ENCODE results near the gene EEF1G. TPM values are rescaled to one million over a fixed set of nuclear protein-coding genes. Genes with fewer than 3 reads are reported as not detected.
"Not testable (repeated sequence)": the region's sequence is repeated elsewhere in the genome, so short reads cannot be mapped to it uniquely, and the experiment has no call there.

Gene EEF1G
- total RNA-seq, 2 experiments from 2014 or later = 991 to 999 TPM

- Mint-ChIP-seq H3K36me3 (ENCODE audit: low read depth) (peaks cover 61% of the 10 kb centered on the region), H3K4me1 (peaks cover 65% of the 10 kb centered on the region), H3K9me3 (no peaks in the 10 kb centered on the region), H3K27ac (peak within 1 kb of the TSS; percentile 96), H3K4me3 (peak within 1 kb of the TSS; percentile 99), H3K27me3 (no peaks in the 10 kb centered on the region)
- CTCF ChIA-PET = interaction anchor here (0.6 to 3.7 kb wide), 37 partner anchors 9 to 290 kb away, joined by 3 to 51 read pairs (median 7); partner anchors contain the start of genes B3GAT3, C11orf98, CSKMT and EEF1G
- POLR2A ChIA-PET = interaction anchor here (0.8 to 6.4 kb wide), 68 partner anchors 8 to 1635 kb away, joined by 3 to 129 read pairs (median 5); partner anchors contain the start of genes B3GAT3, BSCL2, C11orf98 and CSKMT
- peak; percentile 98 for DNase-seq
These were observed 17.9 kb upstream of the EEF1G start, which contains the start of gene TUT1 for GRCh38 chr11:62591448-62592145. TSS of gene TUT1 (minus strand) at chr11:62591523. CDS start at chr11:62591485, 38 bp downstream.

DNA sequence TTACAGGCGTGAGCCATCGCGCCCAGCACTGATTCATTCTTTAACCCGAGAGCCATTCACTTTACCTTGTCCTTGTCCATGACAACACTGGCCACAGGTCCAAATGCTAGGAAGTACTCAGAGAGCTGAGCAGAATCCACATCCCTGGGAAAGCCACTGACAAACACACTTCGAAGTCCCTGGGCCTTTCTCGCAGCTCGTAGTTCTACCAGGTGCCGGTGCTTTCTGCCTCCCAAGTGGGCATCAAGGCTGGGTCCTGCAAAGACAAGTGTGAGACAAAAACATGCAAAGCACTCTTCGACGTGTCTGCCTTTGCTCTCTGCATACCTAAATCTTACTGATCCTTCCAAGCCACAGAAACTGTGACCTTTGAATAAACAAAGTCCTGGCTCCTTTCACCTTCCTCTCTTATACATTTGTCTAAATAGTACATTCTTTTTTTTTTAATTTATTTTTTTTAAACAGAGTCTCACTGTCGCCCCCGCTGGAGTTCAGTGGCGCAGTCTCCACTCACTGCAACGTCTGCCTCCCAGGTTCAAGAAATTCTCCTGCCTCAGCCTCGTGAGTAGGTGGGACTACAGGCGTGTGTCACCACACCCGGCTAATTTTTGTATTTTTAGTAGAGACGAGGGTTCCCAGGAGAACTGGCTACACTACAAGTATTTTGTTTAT is 15.4 kb upstream of the EEF1G start:
- peak overlapping the region; percentile 58 for H3K27ac Mint-ChIP-seq
- POLR2A ChIA-PET = interaction anchor here (1.1 to 6.4 kb wide), 6 partner anchors 11 to 252 kb away, joined by 3 to 116 read pairs (median 8); partner anchors contain the start of genes EEF1G, EML3, MTA2 and ROM1
- no peaks in the 10 kb centered on the region for H3K9me3 Mint-ChIP-seq
- no peaks in the 10 kb centered on the region for H3K27me3 Mint-ChIP-seq
- CTCF ChIA-PET = interaction anchor here (0.9 to 1.5 kb wide), 2 partner anchors 164 to 194 kb away, joined by 4 read pairs; no protein-coding TSS in a partner anchor
- H3K4me3 Mint-ChIP-seq = no peak overlapping the region
- H3K4me1 Mint-ChIP-seq = peaks cover 47% of the 10 kb centered on the region
- peaks cover 42% of the 10 kb centered on the region for H3K36me3 Mint-ChIP-seq (ENCODE audit: low read depth)
- peak; percentile 33 for DNase-seq

- not testable (repeated sequence) for H3K9me3 Mint-ChIP-seq, H3K27ac Mint-ChIP-seq, H3K27me3 Mint-ChIP-seq, H3K4me3 Mint-ChIP-seq, DNase-seq
- H3K4me1 Mint-ChIP-seq = peaks cover 15% of the 10 kb centered on the region
- ChIA-PET CTCF (interaction anchor here (2.2 kb wide), 1 partner anchor 109 kb away, joined by 6 read pairs; no protein-coding TSS in a partner anchor), POLR2A (interaction anchor here (0.8 to 1.2 kb wide), 4 partner anchors 11 to 86 kb away, joined by 3 to 4 read pairs (median 4); partner anchors contain the start of genes C11orf98, CSKMT, EEF1G and MTA2)
- peaks cover 35% of the 10 kb centered on the region for H3K36me3 Mint-ChIP-seq (ENCODE audit: low read depth)
These were observed 11.7 kb upstream of the EEF1G start for GRCh38 chr11:62585356-62585755.

GRCh38 chr11:62581735-62582134 is 8.0 kb upstream of the EEF1G start:
- H3K4me3 Mint-ChIP-seq, H3K27ac Mint-ChIP-seq, H3K4me1 Mint-ChIP-seq, CTCF ChIA-PET, H3K27me3 Mint-ChIP-seq, H3K9me3 Mint-ChIP-seq, DNase-seq: not testable (repeated sequence)
- H3K36me3 Mint-ChIP-seq (ENCODE audit: low read depth) = peaks cover 41% of the 10 kb centered on the region
- POLR2A ChIA-PET = interaction anchor here (2.5 kb wide), 1 partner anchor 10 kb away, joined by 9 read pairs; the partner anchor contains the start of gene TUT1

DNA sequence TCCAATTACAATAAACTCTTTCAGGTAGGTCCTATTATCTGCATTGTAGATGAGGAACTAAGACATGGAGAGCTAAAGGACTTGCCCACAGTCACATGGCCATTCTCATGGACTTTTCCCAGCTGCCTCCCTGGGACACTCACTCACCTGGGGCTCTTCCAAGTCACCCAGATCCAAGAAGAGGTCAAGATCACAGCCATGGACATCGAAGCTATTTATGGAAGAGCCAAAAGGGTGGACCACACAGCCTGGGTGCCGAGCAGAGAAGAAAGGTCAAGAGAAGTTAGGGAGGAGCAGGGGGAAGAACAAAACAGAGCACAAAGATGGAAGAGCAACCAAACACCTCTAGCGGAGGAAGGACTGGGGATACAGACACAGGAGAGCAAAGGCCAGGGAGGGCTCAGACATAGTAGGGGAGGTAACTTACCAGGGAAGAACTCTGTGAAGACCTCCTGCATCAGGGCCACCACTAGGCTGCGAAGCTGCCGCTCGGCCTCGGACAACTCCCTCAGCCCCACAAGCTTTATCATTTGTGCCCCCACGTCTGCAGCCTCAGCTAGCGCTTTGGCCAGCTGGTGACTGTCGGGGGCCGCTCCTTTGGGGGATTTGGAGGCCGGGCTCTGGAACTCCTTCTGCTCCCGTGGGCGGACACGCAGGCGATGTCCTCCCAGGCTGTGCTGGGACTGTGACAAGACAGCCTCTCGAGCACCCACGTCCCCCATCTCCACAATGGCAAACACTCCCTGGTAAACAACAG is 7.4 kb upstream of the EEF1G start:
- no peaks in the 10 kb centered on the region for H3K27me3 Mint-ChIP-seq
- no peaks in the 10 kb centered on the region for H3K9me3 Mint-ChIP-seq
- DNase-seq = no peak
- peaks cover 3% of the 10 kb centered on the region for H3K4me1 Mint-ChIP-seq
- ChIA-PET POLR2A (interaction anchor here (2.5 kb wide), 1 partner anchor 10 kb away, joined by 9 read pairs; the partner anchor contains the start of gene TUT1), CTCF (interaction anchor here (0.6 kb wide), 1 partner anchor 26 kb away, joined by 3 read pairs; no protein-coding TSS in a partner anchor)
- H3K27ac Mint-ChIP-seq = no peak overlapping the region
- H3K4me3 Mint-ChIP-seq = no peak overlapping the region
- H3K36me3 Mint-ChIP-seq (ENCODE audit: low read depth) = peaks cover 44% of the 10 kb centered on the region

- ChIA-PET POLR2A (interaction anchor here (7.8 kb wide), 1 partner anchor 14 kb away, joined by 129 read pairs; the partner anchor contains the start of gene TUT1), CTCF (no interaction called here)
- H3K4me3 Mint-ChIP-seq = no peak overlapping the region
These were observed 5.6 kb upstream of the EEF1G start for GRCh38 chr11:62579252-62579651.

DNA sequence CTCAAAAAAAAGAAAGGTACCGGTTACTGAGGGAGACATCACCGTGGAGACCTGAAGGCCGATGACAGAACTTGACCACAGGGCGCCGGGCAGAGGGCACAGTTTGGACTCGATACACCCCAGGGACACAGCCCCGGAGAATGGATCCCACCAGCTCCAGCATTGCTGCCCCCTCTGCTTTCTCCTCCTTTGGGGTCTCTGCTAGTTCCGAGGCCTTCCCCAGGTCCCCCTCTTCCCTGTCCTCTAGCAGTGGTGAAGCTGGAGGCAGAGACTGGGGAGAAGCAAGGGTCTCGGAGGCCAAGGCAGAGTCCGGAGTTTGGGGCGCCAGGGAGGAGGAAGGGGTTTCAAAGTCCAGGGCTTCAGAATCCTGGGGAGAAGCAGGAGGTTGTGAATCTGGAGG is 4.8 kb upstream of the EEF1G start:
- Mint-ChIP-seq H3K4me3 (no peak overlapping the region), H3K4me1 (peaks cover 20% of the 10 kb centered on the region), H3K36me3 (ENCODE audit: low read depth) (peaks cover 53% of the 10 kb centered on the region), H3K9me3 (no peaks in the 10 kb centered on the region), H3K27me3 (no peaks in the 10 kb centered on the region), H3K27ac (no peak overlapping the region)
- POLR2A ChIA-PET = interaction anchor here (7.8 kb wide), 1 partner anchor 14 kb away, joined by 129 read pairs; the partner anchor contains the start of gene TUT1
- DNase-seq = no peak
- CTCF ChIA-PET = no interaction called here

More at GRCh38 chr11:62579252-62579651, 5.6 kb upstream of the EEF1G start:
- peaks cover 51% of the 10 kb centered on the region for H3K36me3 Mint-ChIP-seq (ENCODE audit: low read depth)
- H3K9me3 Mint-ChIP-seq = no peaks in the 10 kb centered on the region
- DNase-seq = no peak
- peaks cover 16% of the 10 kb centered on the region for H3K4me1 Mint-ChIP-seq
- no peak overlapping the region for H3K27ac Mint-ChIP-seq
- no peaks in the 10 kb centered on the region for H3K27me3 Mint-ChIP-seq

DNA sequence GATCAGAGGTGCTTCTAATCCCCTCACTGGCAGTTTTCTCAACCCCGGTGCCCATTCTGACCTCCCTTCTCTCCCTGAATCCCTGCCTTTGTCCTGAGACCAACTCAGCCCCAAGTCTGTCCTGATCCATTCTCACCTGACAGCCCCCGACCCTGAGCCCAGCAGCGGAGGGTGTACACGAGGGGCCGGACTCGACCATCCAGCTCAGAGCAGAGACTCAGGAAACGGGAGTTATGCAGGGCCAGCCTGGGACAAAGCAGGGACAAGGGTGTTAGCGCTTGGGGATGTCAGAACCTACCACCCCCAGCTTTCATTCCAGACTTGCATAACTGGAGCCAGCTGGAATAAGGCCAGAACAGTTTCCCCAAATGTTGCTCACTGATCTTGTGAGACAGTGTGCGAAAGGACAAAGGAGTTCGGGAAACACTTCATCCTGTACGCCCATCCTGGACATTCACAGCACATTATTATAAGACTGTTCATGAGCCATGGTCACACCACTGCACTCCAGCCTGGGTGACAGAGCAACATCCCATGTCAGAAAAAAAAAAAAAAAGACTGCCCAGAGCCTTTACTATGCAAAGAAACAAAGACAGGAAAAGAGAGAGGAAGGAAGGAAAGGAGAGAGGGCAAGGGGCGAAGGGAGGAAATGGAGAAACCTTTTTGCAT is 3.5 kb upstream of the EEF1G start:
- Mint-ChIP-seq H3K4me1 (peaks cover 30% of the 10 kb centered on the region), H3K27ac (peak overlapping the region; percentile 41), H3K9me3 (no peaks in the 10 kb centered on the region), H3K36me3 (ENCODE audit: low read depth) (peaks cover 61% of the 10 kb centered on the region), H3K4me3 (no peak overlapping the region), H3K27me3 (no peaks in the 10 kb centered on the region)
- CTCF ChIA-PET = interaction anchor here (1.4 kb wide), 1 partner anchor 209 kb away, joined by 3 read pairs; no protein-coding TSS in a partner anchor
- DNase-seq = no peak
- POLR2A ChIA-PET = interaction anchor here (1.3 to 7.8 kb wide), 2 partner anchors 16 to 152 kb away, joined by 4 to 129 read pairs; partner anchors contain the start of gene TUT1

DNA sequence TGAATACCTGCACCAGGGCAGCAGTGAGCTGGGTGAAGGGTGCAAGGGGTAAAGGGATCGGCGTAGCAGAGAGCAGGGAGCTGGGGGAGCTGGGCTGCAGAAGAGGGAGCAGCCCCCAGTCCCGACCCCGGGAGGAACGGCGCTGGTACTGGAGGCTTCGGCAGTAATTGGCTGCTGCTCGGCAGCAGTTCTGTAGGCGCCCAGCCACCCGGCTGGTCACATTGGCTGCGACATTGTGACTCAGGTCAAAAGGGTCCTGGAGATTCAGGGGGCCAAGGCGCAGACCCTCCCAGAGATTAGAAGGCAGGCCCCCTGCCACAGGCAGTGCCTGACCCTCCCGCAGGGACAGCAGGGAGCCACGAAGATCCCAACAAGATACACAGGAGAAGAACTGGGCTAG is 2.1 kb upstream of the EEF1G start:
- POLR2A ChIA-PET = interaction anchor here (1.3 to 7.8 kb wide), 8 partner anchors 10 to 185 kb away, joined by 3 to 130 read pairs (median 12); partner anchors contain the start of genes B3GAT3, GANAB, POLR2G and TUT1
- CTCF ChIA-PET = interaction anchor here (3.9 kb wide), 1 partner anchor 19 kb away, joined by 20 read pairs; no protein-coding TSS in a partner anchor
- DNase-seq = no peak
- peak overlapping the region; percentile 24 for H3K27ac Mint-ChIP-seq
- H3K4me3 Mint-ChIP-seq = peak overlapping the region; percentile 94
- H3K36me3 Mint-ChIP-seq (ENCODE audit: low read depth) = peaks cover 65% of the 10 kb centered on the region
- H3K9me3 Mint-ChIP-seq = no peaks in the 10 kb centered on the region
- H3K4me1 Mint-ChIP-seq = peaks cover 43% of the 10 kb centered on the region
- H3K27me3 Mint-ChIP-seq = no peaks in the 10 kb centered on the region

GRCh38 chr11:62575156-62575555 is 1.5 kb upstream of the EEF1G start:
- H3K4me3 Mint-ChIP-seq = peak overlapping the region; percentile 94
- H3K9me3 Mint-ChIP-seq = no peaks in the 10 kb centered on the region
- peak overlapping the region; percentile 91 for H3K27ac Mint-ChIP-seq
- ChIA-PET POLR2A (interaction anchor here (0.9 to 7.8 kb wide), 19 partner anchors 9 to 266 kb away, joined by 3 to 130 read pairs (median 8); partner anchors contain the start of genes B3GAT3, C11orf98, CSKMT and EML3), CTCF (interaction anchor here (1.1 to 3.9 kb wide), 5 partner anchors 16 to 151 kb away, joined by 3 to 20 read pairs (median 5); partner anchors contain the start of gene TUT1)
- DNase-seq = no peak
- peaks cover 48% of the 10 kb centered on the region for H3K4me1 Mint-ChIP-seq
- H3K36me3 Mint-ChIP-seq (ENCODE audit: low read depth) = peaks cover 71% of the 10 kb centered on the region
- no peaks in the 10 kb centered on the region for H3K27me3 Mint-ChIP-seq

GRCh38 chr11:62574363-62575071 is 826 bp upstream of the EEF1G start:
- ChIA-PET POLR2A (interaction anchor here (0.9 to 7.8 kb wide), 32 partner anchors 11 to 307 kb away, joined by 3 to 130 read pairs (median 4); partner anchors contain the start of genes AHNAK, B3GAT3, C11orf98 and CSKMT), CTCF (interaction anchor here (0.9 to 3.9 kb wide), 15 partner anchors 14 to 287 kb away, joined by 3 to 20 read pairs (median 6); partner anchors contain the start of genes C11orf98, CSKMT, LBHD1 and MTA2)
- Mint-ChIP-seq H3K27ac (peak overlapping the region; percentile 91), H3K9me3 (no peaks in the 10 kb centered on the region), H3K36me3 (ENCODE audit: low read depth) (peaks cover 76% of the 10 kb centered on the region), H3K27me3 (no peaks in the 10 kb centered on the region), H3K4me1 (peaks cover 53% of the 10 kb centered on the region), H3K4me3 (peak overlapping the region; percentile 94)
- no peak for DNase-seq
